ENCODE data around the gene DDOST.

DNA sequence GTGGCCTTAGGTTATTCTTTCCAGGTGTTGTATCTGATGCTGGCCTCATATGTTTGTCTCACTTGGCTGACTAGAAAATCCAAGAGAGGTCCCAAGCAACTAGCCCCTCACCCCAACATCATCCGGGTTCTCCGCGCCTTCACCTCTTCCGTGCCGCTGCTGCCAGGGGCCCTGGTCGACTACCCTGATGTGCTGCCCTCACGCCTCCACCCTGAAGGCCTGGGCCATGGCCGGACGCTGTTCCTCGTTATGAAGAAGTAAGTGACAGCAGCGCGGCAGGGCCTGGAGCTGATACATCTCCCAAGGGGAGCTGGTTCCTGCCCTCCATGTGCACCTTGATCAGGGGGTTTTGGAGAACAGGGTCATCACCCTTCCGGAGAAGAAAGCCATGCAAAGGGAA lies 16.8 kb downstream of the DDOST start:
- TF ChIP-seq, protein P1, sequence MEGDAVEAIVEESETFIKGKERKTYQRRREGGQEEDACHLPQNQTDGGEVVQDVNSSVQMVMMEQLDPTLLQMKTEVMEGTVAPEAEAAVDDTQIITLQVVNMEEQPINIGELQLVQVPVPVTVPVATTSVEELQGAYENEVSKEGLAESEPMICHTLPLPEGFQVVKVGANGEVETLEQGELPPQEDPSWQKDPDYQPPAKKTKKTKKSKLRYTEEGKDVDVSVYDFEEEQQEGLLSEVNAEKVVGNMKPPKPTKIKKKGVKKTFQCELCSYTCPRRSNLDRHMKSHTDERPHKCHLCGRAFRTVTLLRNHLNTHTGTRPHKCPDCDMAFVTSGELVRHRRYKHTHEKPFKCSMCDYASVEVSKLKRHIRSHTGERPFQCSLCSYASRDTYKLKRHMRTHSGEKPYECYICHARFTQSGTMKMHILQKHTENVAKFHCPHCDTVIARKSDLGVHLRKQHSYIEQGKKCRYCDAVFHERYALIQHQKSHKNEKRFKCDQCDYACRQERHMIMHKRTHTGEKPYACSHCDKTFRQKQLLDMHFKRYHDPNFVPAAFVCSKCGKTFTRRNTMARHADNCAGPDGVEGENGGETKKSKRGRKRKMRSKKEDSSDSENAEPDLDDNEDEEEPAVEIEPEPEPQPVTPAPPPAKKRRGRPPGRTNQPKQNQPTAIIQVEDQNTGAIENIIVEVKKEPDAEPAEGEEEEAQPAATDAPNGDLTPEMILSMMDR (IDR thresholded peaks at IDR 0.05), result no peak
- TF ChIP-seq POLR2A (IDR thresholded peaks at IDR 0.05), result no peak
